GM21381 (cell line): Measurements from ENCODE around the gene PARP2.
"Not testable (repeated sequence)": the region's sequence is repeated elsewhere in the genome, so short reads cannot be mapped to it uniquely, and the experiment has no call there.

ENCODE experiments used
- ATAC-seq: cut with Tn5 transposase; IDR thresholded peaks from one replicate; pipeline ENCODE4 v1.9.1; 2021; ENCODE audit warnings: mild to moderate bottlenecking, moderate library complexity; ENCODE audit not compliant: unreplicated experiment

The PARP2 gene, protein sequence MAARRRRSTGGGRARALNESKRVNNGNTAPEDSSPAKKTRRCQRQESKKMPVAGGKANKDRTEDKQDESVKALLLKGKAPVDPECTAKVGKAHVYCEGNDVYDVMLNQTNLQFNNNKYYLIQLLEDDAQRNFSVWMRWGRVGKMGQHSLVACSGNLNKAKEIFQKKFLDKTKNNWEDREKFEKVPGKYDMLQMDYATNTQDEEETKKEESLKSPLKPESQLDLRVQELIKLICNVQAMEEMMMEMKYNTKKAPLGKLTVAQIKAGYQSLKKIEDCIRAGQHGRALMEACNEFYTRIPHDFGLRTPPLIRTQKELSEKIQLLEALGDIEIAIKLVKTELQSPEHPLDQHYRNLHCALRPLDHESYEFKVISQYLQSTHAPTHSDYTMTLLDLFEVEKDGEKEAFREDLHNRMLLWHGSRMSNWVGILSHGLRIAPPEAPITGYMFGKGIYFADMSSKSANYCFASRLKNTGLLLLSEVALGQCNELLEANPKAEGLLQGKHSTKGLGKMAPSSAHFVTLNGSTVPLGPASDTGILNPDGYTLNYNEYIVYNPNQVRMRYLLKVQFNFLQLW

DNA sequence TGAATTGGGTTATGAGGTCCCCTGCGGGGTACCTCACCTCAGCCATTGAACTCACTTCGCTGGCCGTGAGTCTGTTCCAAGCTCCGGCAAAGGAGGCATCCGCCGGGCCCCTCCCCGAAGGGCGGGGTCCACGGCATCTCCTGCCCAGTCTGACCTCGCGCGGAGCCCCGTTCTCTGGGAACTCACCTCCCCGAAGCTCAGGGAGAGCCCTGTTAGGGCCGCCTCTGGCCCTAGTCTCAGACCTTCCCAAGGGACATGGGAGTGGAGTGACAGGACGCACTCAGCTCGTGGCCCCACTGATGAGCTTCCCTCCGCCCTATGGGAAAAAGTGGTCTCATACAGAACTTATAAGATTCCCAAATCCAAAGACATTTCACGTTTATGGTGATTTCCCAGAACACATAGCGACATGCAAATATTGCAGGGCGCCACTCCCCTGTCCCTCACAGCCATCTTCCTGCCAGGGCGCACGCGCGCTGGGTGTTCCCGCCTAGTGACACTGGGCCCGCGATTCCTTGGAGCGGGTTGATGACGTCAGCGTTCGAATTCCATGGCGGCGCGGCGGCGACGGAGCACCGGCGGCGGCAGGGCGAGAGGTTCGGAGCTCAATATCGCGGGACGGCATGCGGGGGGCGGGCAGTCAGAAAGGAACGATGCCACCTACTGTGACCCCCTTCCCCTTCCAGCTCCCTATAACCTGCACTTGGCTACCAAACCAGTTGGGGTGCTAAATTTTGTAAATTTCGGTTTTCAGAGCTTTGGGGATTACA lies at the start of gene PARP2:
Gene PARP2, plus strand, starts transcription at position 544 of the 770 bp plus-strand sequence. Its CDS starts 7 bp downstream, at position 551.
- ATAC-seq, result peak; percentile 95

DNA sequence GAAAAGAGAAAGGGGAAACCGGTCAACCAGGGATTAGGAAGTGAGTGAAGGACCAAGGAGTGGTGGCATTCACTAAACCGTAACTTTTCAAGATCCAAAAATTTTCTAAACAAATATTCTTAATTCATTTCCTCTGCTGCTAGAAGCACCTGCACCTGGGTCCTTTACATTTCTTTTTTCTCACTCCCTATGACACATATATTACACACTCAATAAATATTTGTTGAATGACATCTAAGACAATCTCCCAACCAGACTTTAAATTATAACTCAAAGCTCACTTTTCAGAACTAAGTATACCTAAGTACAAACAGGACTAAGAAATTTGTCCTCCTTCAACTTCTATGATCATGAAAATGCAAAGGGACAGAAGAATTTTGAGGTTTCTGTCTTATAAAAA lies 48.8 kb upstream of the PARP2 start:
- no peak for ATAC-seq

DNA sequence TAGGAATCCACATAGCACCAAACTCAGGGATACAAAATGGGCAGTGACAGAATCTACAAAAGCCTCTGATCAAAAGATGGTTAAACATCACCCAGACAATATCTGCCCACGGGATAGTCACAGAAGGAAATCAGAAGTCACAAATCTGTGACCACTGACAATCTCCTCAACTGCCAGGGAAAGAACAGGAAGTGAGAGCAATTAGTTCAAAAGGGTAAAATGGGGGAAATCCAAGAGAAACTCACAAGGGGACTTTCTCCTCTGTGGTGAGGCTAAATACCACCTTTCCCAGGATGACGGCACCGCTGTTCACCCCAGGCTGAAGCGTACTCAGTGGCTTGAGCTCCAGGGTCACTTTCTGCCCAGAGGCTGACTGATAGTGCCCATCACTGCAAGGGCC lies 48.4 kb upstream of the PARP2 start:
- ATAC-seq, result peak; percentile 76

DNA sequence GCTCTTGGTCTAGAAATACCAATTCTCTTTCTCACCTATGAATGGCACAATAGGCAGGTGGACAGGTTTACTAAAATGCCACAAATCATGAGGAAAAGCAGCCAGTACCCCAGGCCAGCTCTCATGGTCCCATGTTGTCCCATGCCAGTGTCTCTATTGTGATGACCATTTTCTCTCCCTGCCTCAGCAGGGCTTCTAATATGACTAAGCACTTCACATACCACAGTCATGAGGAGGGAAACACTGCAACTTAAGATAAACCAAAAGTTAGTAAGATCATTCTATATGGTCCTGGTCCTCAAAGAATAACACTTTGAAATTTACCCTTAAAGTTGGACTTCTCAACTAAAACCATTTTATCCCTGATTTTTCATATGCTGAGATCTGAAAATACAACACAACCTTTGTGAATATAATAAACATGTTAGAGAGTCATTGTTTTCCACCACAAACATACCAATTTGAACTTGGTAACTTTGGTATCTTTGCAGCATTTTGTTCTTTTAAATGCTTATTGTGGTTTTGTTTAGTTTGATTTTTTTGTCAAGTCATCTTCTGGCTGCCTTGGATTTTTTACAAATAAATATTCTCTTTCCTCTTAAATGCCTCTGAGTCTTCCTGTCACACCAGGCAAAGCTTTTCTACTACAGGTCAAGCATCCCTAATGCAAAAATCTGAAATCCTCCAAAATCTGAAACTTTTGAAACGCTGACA lies 41.2 kb upstream of the PARP2 start:
- no peak for ATAC-seq

DNA sequence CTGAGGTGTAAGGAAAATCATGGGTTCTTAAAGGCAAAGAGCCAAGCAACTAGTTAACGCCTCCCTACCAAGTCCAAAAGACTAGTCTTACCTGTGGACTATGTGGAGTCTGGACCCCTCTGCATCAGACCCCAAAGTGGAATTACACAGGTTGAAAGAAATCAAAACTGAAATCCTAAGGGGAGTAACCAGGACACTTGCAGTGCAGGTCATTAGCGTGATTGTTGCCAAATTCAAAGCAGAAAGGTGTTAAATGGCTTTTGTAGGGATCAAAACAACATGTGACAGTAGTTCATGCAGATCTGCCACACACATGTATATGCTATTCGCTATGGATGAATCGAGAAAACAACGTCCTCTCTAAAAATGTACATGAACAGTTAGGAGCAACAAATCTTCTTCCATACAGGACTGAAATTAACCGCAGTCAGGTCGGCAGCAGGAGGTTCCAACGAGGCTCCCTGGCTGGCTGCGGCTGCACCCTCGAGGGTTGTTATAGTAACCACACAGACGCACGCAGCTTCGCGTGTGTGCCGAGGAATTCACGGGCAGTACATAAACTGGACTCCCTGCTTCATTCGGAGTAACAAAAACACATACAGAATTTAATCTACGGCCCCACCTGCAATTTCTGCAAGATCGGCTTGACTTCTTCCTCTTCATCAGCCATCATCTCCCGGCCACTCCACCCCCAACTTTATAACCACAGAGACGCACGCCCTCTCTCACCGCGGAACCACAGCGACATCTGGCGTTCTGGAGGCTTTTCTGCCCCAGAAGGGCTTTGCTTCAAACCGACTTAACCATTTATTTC lies 38.0 kb upstream of the PARP2 start, which contains the start of gene TTC5:
Gene TTC5, minus strand, starts transcription at position 687 of the 814 bp plus-strand sequence. Its CDS starts 14 bp downstream, at position 673.
- ATAC-seq, result peak; percentile 88

DNA sequence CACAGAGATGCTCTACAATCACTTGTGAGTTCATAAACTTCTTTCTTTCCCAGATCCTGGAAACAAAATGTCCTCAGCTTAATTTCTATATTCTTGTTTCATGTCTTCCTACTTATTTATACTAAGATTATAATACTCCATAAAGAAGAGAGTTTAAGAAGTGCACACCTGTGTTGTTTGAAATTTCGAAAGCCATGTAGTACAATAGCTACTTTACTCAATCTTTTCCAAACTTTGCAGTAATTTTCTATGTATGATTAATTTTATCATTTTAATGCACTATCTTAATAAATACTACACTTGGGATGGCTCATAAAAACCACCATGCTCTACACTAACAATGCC lies 37.4 kb upstream of the PARP2 start:
- no peak for ATAC-seq

DNA sequence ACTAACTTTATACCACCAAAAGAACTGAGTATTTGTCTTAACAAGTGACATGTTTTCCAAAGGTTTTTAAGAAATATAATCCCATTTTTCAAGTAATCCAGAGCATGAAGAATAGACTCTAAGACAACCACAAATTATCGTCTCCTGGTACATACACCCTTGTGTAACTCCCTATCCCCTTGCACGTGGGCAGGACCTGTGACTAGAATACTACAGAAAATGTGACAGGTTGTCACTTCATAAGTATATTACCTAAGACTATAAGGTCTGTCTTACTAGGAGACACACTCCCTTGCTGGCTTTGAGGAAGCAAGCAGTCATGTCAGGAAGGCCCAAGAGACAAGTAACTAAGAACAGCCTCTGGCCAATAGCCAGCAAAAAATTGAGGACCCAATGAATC lies 29.4 kb upstream of the PARP2 start:
- no peak for ATAC-seq

DNA sequence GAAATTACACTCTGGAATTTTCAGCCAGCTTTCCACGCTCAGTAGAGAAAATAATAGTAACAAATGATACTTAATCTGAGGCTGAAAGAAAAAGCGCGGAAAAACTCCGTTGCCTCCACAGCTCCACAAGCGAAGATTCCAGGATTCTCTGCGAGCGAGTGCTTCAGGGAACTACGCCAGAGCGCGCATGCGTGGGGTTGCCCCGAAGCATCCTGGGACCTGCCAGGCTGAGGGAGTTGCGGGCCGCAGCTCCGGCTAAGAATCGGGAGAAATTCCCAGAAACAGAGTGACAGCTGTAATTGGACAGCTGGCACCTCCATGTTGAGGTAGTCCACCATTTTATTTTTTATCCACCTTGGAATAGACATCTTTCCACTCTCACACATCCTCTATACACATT lies 25.7 kb upstream of the PARP2 start:
- no peak for ATAC-seq

DNA sequence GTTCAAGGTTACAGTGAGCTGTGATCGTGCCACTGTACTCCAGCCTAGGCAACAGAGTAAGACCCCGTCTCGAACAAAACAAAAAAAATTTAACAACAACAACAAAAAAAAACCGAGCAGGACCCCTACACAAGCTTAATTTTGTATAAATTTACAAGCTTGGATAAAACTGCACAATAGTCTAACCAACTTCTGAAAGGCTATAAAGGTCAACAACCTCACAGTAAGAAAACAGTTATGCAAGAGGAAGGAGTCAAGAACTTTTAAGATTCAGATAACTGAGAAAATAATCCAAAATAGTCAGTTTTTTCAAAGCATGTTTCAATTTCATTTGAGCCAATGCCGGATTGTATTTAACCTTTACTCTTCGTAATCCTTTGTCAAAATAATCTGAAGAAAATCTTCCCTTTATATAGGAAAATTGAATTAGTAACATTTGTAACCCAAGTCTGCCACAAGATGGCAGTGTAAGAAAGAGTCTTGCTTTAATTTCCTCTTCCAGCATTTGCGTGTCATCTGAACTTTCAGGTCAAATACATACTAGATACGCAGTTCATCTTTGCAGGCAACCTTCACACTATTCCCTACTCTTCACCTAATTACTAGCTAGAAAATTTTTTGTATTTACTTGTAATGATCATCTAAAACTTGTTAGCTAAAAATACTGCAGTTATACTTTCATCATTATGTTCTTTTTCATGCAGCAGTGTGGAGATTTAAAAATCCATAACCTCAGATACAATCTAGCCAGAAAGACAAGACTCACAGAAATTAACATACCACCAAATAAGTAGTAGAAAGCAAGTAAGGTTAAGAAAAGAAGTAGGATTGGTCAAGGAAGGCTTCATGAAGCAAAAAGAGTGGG lies 16.2 kb upstream of the PARP2 start:
- no peak for ATAC-seq

DNA sequence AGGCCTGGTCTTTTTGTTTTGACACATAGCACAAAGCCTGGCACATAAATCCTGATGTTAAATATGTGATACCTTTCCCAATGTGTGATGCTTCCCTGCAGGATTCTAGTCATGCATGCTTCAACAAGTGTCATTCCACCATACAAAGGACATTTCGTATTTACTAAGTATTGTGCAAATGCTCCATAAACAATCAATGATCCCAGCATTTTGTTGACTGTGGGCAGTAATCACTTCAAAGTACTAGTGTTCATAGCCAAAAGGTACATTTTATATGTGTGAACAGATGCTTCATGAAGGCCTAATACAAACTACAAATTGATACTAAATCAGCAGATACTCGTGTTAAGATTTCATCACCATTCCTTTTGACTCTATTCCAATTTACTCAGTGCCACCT lies 14.7 kb upstream of the PARP2 start:
- ATAC-seq, result no peak

DNA sequence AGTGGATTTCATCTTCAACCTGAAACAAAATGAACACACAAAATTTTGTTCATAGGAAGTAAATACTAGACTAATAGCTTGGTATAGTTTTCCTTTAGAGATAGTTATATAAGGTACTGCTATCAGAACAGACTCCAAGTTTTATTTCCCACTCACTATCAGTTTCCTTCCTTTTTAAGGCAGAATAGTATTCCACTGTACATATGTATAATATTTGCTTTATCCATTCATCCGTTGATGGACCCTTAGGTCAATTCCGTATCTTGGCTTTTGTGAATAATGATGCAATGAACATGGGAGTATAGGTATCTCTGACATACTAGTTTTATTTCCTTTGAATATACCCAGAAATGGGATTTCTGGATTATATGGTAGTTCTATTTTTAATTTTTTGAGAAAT lies 14.1 kb upstream of the PARP2 start:
- no peak for ATAC-seq

DNA sequence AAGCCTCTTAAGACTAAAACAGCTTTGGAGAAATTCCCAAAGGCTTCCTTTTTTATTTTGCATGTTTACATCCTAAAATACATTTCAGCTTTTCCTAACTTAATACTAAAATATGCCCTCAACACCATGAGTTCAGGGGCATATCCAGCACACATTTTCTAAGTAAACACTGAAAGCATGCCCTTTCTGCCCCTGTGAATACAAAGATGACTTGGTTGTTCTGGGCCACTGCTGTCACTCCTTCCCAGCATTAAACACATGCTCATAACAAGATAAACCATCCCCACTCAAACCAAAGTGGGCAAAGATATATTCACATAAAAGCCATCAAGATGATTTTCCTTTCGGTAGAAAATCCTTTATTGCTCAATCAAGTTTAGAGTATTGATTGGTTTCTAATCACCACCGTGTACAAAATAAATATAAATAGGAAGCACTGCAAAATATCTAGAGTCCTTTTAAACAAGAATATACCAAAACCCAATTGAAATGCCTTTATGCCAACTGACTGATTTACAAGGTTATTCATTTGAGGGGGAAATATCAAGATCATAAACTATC lies 12.3 kb upstream of the PARP2 start:
- no peak for ATAC-seq

DNA sequence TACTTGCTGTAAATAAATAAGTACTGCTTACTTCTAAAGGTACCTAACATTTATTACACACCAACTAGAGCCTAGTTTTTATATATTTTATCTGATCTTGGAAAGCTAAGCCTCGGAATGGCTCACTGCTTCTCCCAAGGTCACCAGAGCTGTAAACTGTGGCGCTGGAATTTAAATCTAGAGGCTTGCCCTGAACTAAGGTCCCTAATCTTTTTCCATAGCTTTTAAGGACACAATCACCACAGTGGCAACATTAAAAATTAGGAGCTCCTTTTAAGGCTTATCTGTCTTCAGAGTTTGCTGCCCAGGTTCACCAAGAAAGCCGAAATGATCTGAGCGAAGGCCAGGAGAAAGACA lies 11.0 kb upstream of the PARP2 start:
- no peak for ATAC-seq

DNA sequence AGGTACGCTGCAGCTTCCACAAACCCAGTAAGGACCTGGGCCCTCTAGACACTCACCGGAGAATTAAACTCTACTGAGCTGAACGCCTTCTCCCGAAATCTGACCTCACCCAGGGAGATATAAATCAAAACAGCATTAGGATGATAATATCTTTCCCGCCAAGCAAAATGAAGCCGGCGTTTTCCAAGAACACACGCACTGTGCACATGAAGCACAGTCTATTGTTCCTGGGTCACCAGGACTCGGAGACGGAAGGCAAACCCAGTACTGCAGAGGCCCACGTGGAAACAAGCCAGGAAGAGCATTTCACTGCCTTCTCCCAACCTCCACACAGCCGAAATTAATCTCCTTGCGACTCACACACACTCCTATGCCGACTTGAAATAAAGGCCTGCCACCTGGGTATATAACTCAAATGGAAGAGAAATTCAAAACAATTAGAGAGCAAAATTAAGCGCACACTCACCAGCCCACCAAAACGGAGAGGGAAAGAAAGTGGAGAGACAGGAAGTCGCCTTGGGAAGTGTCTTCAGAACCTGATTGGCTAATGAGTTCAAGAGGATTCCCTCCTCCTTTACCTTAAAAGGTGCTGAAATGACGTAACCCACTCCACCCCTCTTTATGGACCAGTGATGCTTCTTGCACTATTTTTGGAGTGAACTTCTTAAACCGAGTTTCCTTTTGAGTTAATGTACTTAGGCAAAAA lies 10.5 kb upstream of the PARP2 start, which contains the start of gene CCNB1IP1:
Gene CCNB1IP1, minus strand, starts transcription at position 492 of the 706 bp plus-strand sequence. CDS start 16,756 bp downstream, outside the sequence.
- ATAC-seq, result peak; percentile 97

DNA sequence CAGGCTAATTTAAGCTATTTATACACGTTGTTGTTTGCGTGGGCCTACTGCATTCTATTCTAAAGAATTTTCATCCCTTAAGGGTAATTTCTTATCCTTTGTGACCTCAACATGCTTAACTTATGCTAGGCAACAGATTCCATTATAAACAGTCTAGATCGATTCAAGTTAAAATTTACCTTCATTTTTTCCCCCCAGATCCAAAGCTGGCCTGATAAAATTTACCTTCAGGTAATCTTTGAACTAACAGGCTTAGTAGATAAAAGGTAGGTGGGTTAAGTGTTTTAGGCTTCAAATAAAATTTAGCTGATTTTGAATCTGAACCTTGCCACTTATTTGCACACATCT lies 10.0 kb upstream of the PARP2 start:
- no peak for ATAC-seq

DNA sequence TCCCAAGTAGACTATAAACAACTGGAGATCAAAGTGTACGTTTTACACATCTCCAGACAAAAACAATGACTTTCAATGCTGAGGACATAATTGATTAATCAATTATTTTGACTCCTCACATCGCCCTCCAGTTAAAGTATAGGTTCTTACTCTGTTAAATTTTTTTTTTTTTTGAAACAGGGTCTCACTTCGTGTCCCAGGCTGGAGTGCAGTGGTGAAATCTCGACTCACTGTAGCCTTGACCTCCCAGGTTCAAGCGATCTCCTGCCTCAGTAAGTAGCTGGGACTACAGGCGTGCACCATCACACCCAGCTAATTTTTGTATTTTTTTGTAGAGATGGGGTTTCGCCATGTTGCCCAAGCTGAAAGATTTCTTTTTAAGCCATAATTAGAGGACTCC lies 9.4 kb upstream of the PARP2 start:
- no peak for ATAC-seq

DNA sequence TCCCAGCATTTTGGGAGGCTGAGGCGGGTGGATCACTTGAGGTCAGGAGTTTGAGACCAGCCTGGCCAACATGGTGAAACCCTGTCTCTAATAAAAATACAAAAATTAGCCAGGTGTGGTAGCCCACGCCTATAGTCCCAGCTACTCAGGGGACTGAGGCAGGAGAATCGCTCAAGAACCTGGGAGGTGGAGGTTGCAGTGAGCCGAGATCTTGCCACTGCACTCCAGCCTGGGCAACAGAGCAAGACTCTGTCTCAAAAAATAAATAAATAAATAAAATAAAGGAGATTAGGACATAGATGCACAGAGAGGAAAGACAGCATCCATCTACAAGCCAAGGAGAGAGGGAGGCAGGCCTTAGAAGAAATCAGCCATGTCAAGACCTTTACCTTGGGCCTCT lies 2.4 kb upstream of the PARP2 start:
- ATAC-seq, result not testable (repeated sequence)

DNA sequence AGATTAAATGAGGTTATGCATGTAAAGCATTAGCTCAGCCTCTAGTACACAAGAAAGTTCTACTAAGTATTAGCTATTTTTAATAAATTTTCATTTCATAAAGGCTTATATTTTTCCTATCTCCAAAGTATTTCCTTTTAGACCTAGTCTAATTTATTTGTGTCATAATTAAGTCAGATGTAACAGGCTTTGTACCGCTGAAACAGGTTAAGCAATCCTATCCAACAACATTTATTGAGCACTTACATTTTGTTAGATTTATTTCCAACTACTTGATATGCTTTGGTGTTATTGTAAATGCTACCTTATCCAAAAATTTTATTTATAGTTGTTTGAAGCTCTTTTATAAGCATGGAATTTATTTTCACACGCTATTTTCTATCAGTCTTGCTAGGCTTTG lies 1.8 kb upstream of the PARP2 start:
- no peak for ATAC-seq

DNA sequence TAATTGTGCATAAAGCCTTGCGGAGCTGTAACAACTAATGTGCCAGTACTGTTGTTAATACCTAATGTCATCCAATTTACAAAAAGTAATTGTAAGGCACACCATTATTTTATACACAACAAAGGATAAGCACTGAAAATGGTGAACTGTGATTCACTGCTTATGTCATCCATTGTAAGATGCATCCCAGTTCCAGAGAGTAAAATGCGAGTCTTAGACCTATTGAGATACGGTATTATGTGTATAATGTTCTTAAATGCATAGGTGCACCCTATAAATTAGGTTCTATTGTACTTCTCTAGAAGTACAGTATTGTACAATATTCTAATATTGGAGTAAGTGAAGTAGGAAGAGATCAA lies 406 bp downstream of the PARP2 start:
- ATAC-seq, result no peak
